Vagina (tissue), 2 donors: ENCODE measurements around the gene C9orf72. TPM values are rescaled to one million over a fixed set of nuclear protein-coding genes. Genes with fewer than 3 reads are reported as not detected.
A peak's percentile ranks its signal among the peaks of the same experiment; 100 is the strongest.

Source experiments
- DNase-seq, 2 donors: peaks; one replicate each; pipeline ENCODE4 v3.0.0-alpha.2; 2017; ENCODE audit errors: extremely low spot score in 2 of 2
- H3K27ac ChIP-seq: fragments of 200-600 bp; sonication (generic); one replicate; pipeline ENCODE4 v1.5.1; 2019
- H3K27me3 ChIP-seq: fragments of 200-600 bp; sonication (generic); one replicate; pipeline ENCODE4 v1.5.1; 2019
- H3K36me3 ChIP-seq, 2 donors: fragments of 200-600 bp; sonication (generic); one replicate each; pipeline ENCODE4 v1.5.1; 2017 to 2019
- H3K4me1 ChIP-seq: fragments of 200-600 bp; sonication (generic); one replicate; pipeline ENCODE4 v1.5.1; 2019
- H3K4me3 ChIP-seq, 2 donors: fragments of 200-600 bp; sonication (generic); 1 replicate in 1 of 2; 2 replicates in 1 of 2; pipeline ENCODE4 v1.5.1; 2016 to 2019
- H3K9me3 ChIP-seq: fragments of 200-600 bp; sonication (generic); one replicate; pipeline ENCODE4 v1.5.1; 2019
- CTCF ChIP-seq, 3 experiments: fragments of 450-650 bp in 2 of 3; fragments of 200-600 bp in 1 of 3; sonication (generic) in 1 of 3; IDR thresholded peaks; one replicate each; pipeline ENCODE4 v1.5.1; 2017 to 2019; ENCODE audit warnings: antibody characterized with exemption in 3 of 3, mild to moderate bottlenecking in 2 of 3, moderate library complexity in 2 of 3
- POLR2A ChIP-seq, 2 donors: fragments of 450-650 bp; IDR thresholded peaks; one replicate each; pipeline ENCODE4 v1.6.1; 2017; ENCODE audit warnings: antibody characterized with exemption in 2 of 2, mild to moderate bottlenecking in 2 of 2, moderate library complexity in 2 of 2
- POLR2AphosphoS5 ChIP-seq, 2 donors: sonication (generic); formaldehyde crosslinking; IDR thresholded peaks; one replicate each; pipeline ENCODE4 v1.9.0; 2017; ENCODE audit warnings: antibody characterized with exemption in 2 of 2, mild to moderate bottlenecking in 2 of 2, low read depth in 1 of 2; ENCODE audit not compliant: insufficient read depth in 1 of 2
- intact Hi-C: fragments of 100-400 bp; cut with DNase I; formaldehyde crosslinking; loops from one replicate; pipeline ENCODE4 v1.15.1; 2023
- total RNA-seq: library from RNA; depleted of rRNA; stranded (reverse); fragments of >200 nt; gene quantifications from one replicate; pipeline ENCODE4 v1.2.3, GENCODE V29; 2016

The C9orf72 gene
- total RNA-seq, 1 donor from 2014 or later: 18.7 TPM

GRCh38 chr9:27533311-27533710 lies 40.0 kb downstream of the C9orf72 start:
- H3K9me3 ChIP-seq: no peaks in the 10 kb centered on the region

GRCh38 chr9:27532046-27532445 lies 41.2 kb downstream of the C9orf72 start:
- no peak for TF ChIP-seq CTCF (IDR thresholded peaks at IDR 0.05)
- TF ChIP-seq POLR2AphosphoS5 (IDR thresholded peaks at IDR 0.05; ENCODE audit: insufficient read depth in 1 of 2, low read depth in 1 of 2): no peak
- no peak for TF ChIP-seq POLR2A (IDR thresholded peaks at IDR 0.05)
- Histone ChIP-seq H3K27ac (no peak overlapping the region), H3K4me3 (no peak overlapping the region), H3K36me3 (no peaks in the 10 kb centered on the region), H3K9me3 (no peaks in the 10 kb centered on the region), H3K4me1 (peaks cover 45% of the 10 kb centered on the region), H3K27me3 (no peaks in the 10 kb centered on the region)
- intact Hi-C loops: no loop called here
- DNase-seq: no peak

More at GRCh38 chr9:27533311-27533710, 40.0 kb downstream of the C9orf72 start:
- intact Hi-C loops: no loop called here
- no peaks in the 10 kb centered on the region for H3K27me3 ChIP-seq
- H3K4me1 ChIP-seq: peaks cover 36% of the 10 kb centered on the region
- peak overlapping the region; percentile 56 for H3K27ac ChIP-seq
- TF ChIP-seq POLR2A (IDR thresholded peaks at IDR 0.05): no peak
- TF ChIP-seq POLR2AphosphoS5 (IDR thresholded peaks at IDR 0.05; ENCODE audit: insufficient read depth in 1 of 2, low read depth in 1 of 2): no peak
- TF ChIP-seq CTCF (IDR thresholded peaks at IDR 0.05): no peak
- DNase-seq: no peak
- no peak overlapping the region for H3K4me3 ChIP-seq
- H3K36me3 ChIP-seq: no peaks in the 10 kb centered on the region

- Histone ChIP-seq H3K4me3 (no peak overlapping the region), H3K27me3 (no peaks in the 10 kb centered on the region), H3K4me1 (peaks cover 54% of the 10 kb centered on the region), H3K9me3 (no peaks in the 10 kb centered on the region), H3K36me3 (no peaks in the 10 kb centered on the region), H3K27ac (no peak overlapping the region)
- intact Hi-C loops: no loop called here
- DNase-seq: no peak
- TF ChIP-seq POLR2AphosphoS5 (IDR thresholded peaks at IDR 0.05; ENCODE audit: insufficient read depth in 1 of 2, low read depth in 1 of 2) (no peak), CTCF (IDR thresholded peaks at IDR 0.05) (no peak), POLR2A (IDR thresholded peaks at IDR 0.05) (no peak)
These were observed 42.1 kb downstream of the C9orf72 start for GRCh38 chr9:27530915-27531755.

- H3K4me3 ChIP-seq: peak within 1 kb of the TSS; percentile 65 to 93
- no peaks in the 10 kb centered on the region for H3K27me3 ChIP-seq
- H3K9me3 ChIP-seq: no peaks in the 10 kb centered on the region
- no peaks in the 10 kb centered on the region for H3K36me3 ChIP-seq
- peaks cover 57% of the 10 kb centered on the region for H3K4me1 ChIP-seq
- intact Hi-C loops: no loop called here
- DNase-seq: no peak
- peak within 1 kb of the TSS; percentile 93 for H3K27ac ChIP-seq
- TF ChIP-seq POLR2AphosphoS5 (IDR thresholded peaks at IDR 0.05; ENCODE audit: insufficient read depth in 1 of 2, low read depth in 1 of 2) (no peak), CTCF (IDR thresholded peaks at IDR 0.05) (peak; percentile 74 to 98 (median 94))
These were observed 43.7 kb downstream of the C9orf72 start, which contains the start of gene MOB3B for GRCh38 chr9:27529316-27530278. Gene MOB3B (minus strand): TSS chr9:27529814. CDS start chr9:27455550, 74,264 bp downstream.
